ENCODE data around the gene C11orf52.

C11orf52 gene

GRCh38 chr11:111870886-111871692, 47.6 kb upstream of the C11orf52 start, which contains the start of gene ALG9 (continued):
- TF ChIP-seq ZNF26 (tag by site-specific recombination; IDR thresholded peaks at IDR 0.05) (no peak), ZBTB20 (tag by site-specific recombination; IDR thresholded peaks at IDR 0.05) (peak; percentile 59; the same call in 1 of the 2 replicates), KLF10 (tag by site-specific recombination; IDR thresholded peaks at IDR 0.05) (peak; percentile 46; the same call in 1 of the 2 replicates), ZXDB (tag by site-specific recombination; IDR thresholded peaks at IDR 0.05) (0 out of 2 replicates have a peak, but pooled peaks have one; percentile 30), ZBTB11 (tag by site-specific recombination; conservative IDR thresholded peaks at IDR 0.05; ENCODE audit: low read depth) (peak; percentile 41; the same call in 1 of the 2 replicates), ATF2 (tag by site-specific recombination; IDR thresholded peaks at IDR 0.05; ENCODE audit: low read depth) (no peak), ZEB2 (tag by site-specific recombination; IDR thresholded peaks at IDR 0.05) (0 out of 2 replicates have a peak, but pooled peaks have one; percentile 35), ZNF341 (tag by site-specific recombination; IDR thresholded peaks at IDR 0.05; ENCODE audit: low read depth) (peak; percentile 82), ZBTB21 (tag by site-specific recombination; IDR thresholded peaks at IDR 0.05) (no peak), YY2 (tag by site-specific recombination; IDR thresholded peaks at IDR 0.05) (peak; percentile 77), TSHZ1 (tag by site-specific recombination; IDR thresholded peaks at IDR 0.05; ENCODE audit: borderline replicate concordance) (no peak), GLIS1 (tag by site-specific recombination; IDR thresholded peaks at IDR 0.05) (peak; percentile 71), ZNF513 (tag by site-specific recombination; IDR thresholded peaks at IDR 0.05) (no peak), BCL6B (tag by site-specific recombination; IDR thresholded peaks at IDR 0.05) (no peak), ZNF335 (tag by site-specific recombination; conservative IDR thresholded peaks at IDR 0.05) (peak; percentile 71), ZSCAN30 (tag by site-specific recombination; IDR thresholded peaks at IDR 0.05) (0 out of 2 replicates have a peak, but pooled peaks have one; percentile 19), ZNF677 (tag by site-specific recombination; IDR thresholded peaks at IDR 0.05) (no peak), KLF9 (tag by site-specific recombination; IDR thresholded peaks at IDR 0.05; ENCODE audit: low read depth) (peak; percentile 71), ZBTB17 (tag by site-specific recombination; IDR thresholded peaks at IDR 0.05) (peak; percentile 92), ZNF776 (tag by site-specific recombination; IDR thresholded peaks at IDR 0.05; ENCODE audit: borderline replicate concordance) (no peak), ZNF600 (tag by site-specific recombination; IDR thresholded peaks at IDR 0.05) (peak; percentile 68), ELK4 (IDR thresholded peaks at IDR 0.05; ENCODE audit: borderline replicate concordance, low read depth, low read length) (no peak), TRIM28 (IDR thresholded peaks at IDR 0.05; ENCODE audit: borderline replicate concordance, low read length) (peak; percentile 76; the same call in 1 of the 2 replicates)

Data from HEK293 (cell line).